ENCODE results near the gene SDHAF4.
"Not testable (repeated sequence)": the region's sequence is repeated elsewhere in the genome, so short reads cannot be mapped to it uniquely, and the experiment has no call there.

Gene SDHAF4

GRCh38 chr6:70593118-70593486 lies 26.4 kb downstream of the SDHAF4 start:
- no peak for DNase-seq

- no peak for DNase-seq
Measured at GRCh38 chr6:70599187-70599586, 32.5 kb downstream of the SDHAF4 start.

DNA sequence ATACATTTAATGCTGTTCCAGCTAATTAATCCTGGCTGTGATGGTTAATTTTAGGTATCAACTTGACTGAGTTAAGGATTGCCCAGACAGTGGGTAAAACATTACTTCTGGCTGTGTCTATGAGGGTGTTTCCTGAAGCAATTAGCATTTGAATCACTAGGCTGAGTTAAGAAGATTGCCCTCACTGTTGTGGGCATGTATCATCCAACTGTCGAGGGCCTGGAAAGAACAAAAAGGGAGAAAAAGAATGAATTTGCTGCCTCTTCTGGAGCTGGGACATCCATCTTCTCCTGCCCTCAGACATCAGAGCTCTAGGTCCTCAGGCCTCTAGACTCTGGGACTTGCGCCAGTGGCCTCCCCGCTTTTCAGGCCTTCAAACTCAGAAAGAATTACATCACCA lies 34.3 kb downstream of the SDHAF4 start:
- no peak for DNase-seq

- no peak for DNase-seq
Measured at GRCh38 chr6:70604254-70604653, 37.5 kb downstream of the SDHAF4 start.

DNA sequence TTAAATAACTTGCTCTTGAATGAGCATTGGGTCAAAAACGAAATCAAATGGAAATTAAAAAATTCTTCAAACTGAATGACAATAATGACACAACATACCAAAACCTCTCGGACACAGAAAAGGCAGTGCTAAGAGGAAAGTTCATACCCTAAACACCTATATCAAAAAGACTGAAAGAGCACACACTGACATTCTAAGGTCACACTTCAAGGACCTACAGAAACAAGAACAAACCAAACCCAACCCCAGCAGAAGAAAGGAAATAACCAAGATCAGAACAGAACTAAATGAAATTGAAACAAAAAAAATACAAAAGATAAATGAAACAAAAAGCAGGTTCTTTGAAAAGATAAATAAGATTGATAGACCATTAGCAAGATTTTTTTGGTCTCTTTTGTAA lies 40.6 kb downstream of the SDHAF4 start:
- not testable (repeated sequence) for DNase-seq

- DNase-seq, result not testable (repeated sequence)
Measured at GRCh38 chr6:70609181-70609580, 42.5 kb downstream of the SDHAF4 start.

- no peak for DNase-seq
Measured at GRCh38 chr6:70616728-70617260, 50.1 kb downstream of the SDHAF4 start.

DNA sequence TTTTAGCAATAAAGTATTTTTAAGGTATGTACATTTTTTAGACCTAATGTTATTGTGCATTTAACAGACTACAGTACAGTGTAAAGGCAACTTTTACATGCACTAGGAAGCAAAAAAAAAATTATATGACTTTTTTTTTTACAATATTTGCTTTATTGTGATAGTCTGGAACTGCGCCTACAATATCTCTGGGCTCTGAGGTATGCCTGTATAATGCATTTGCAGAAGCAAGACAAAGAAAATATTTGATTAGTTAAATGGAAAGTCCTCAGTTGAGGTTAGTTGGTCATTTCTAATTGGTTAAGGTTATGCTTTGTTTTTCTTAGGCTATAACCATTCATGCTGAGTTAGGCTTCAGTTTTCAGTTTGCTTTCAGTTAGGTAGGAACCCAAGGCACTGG lies 54.0 kb downstream of the SDHAF4 start:
- no peak for DNase-seq

GRCh38 chr6:70622461-70622860 lies 55.7 kb downstream of the SDHAF4 start:
- DNase-seq, result no peak

DNA sequence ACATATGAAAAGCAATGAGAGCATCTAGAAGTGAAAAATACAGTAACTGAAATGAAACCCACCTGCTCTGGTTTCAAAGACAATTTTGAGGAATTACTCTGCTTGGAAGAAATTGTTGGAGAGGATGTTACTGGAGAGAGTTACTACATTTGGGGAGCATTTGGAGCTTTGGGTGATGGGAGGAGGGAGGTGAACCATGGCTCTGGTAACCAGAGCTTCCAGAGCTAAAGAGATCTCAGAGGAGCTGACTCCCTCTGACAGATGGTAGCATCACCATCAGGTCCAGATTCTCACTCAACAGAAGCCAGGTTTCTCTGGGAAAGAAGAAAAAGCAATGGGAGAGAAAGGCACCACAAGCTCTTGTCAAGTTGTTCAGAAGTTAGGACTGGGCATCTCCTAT lies 58.7 kb downstream of the SDHAF4 start:
- DNase-seq, result no peak

- no peak for DNase-seq
Measured at GRCh38 chr6:70627500-70628254, 60.9 kb downstream of the SDHAF4 start.

DNA sequence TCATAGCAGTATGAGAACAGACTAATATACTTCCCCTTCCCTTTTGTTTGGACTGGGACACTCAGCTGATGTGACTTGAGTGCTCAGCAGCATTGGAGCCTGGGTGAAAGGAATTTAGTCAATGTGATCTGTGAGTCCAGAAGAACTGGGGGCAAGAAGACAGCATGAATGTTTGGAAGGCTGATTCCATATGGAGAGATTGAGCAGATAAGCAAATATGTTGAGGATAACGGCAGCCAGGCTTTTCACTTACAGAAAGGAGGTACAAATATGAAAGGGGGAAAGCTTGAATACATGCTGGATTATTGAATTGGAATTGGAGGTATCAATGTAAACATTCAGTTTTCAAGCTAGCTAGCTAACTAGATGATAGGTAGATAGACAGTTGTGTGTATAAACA lies 63.2 kb downstream of the SDHAF4 start:
- DNase-seq, result no peak

- no peak for DNase-seq
Measured at GRCh38 chr6:70633870-70634269, 67.1 kb downstream of the SDHAF4 start.

GRCh38 chr6:70636596-70636995 lies 69.9 kb downstream of the SDHAF4 start:
- DNase-seq, result no peak

DNA sequence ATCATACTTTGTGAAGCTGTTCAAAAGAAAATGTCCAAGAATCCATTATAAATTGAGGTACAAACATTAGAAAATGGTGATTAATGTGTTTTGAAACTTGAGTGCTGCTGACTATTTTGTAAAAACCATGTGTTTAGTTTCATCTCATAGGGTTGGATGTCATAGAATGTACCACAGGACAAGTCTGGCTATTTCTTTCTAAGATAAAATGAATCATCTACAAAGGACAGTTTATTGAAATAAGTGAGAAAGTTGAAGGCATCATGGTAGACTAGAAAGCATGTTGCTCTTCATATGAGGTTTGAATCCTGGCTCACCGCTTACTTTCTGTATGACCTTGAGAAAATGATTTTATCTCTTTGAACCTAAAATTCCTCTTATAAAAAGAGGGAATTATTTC lies 71.7 kb downstream of the SDHAF4 start:
- DNase-seq, result no peak

Measured in NCI-H510A (cell line).